ENCODE measurements around the gene CD200.
"Not testable (repeated sequence)": the region's sequence is repeated elsewhere in the genome, so short reads cannot be mapped to it uniquely, and the experiment has no call there.

The CD200 gene

GRCh38 chr3:112391648-112392047, 58.7 kb downstream of the CD200 start:
- DNase-seq: no peak

GRCh38 chr3:112392393-112393359, 59.7 kb downstream of the CD200 start:
- no peak for DNase-seq

- DNase-seq: no peak
These were observed 60.4 kb downstream of the CD200 start for GRCh38 chr3:112393360-112393728.

DNA sequence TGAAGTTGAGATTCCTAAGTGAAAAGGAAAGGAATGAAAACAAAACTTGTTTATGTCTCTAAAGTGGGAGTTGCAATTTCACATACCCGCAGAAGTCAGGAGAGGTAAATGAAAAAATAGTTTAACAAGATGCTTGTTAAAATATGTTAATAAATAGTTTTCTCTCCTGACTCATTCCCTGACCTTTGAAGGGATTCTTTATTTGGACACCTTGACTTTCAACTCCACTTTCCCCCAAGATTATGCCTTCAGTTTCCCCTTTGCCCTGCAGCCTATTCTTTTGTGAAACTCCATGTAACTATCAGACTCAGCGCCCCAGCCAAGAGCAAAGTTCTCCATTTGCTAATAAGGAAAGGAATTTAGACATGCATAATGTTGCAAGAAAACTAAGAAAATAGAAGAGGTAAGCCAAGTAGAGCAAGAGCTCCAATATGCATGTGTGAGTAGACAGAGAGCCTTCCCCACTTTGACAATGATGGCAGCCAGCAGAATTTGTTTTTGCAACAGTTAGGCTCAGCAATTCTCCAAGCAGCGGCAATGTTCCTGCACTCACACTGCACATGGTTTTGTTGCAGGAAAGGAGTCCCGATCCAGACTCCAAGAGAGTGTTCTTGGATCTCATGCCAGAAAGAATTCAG, 61.2 kb downstream of the CD200 start:
- no peak for DNase-seq

- no peak for DNase-seq
These were observed 62.4 kb downstream of the CD200 start for GRCh38 chr3:112395181-112395895.

GRCh38 chr3:112395896-112396290, 62.9 kb downstream of the CD200 start:
- DNase-seq: no peak

- no peak for DNase-seq
These were observed 64.6 kb downstream of the CD200 start for GRCh38 chr3:112397556-112397955.

- DNase-seq: no peak
These were observed 66.1 kb downstream of the CD200 start for GRCh38 chr3:112399064-112399463.

DNA sequence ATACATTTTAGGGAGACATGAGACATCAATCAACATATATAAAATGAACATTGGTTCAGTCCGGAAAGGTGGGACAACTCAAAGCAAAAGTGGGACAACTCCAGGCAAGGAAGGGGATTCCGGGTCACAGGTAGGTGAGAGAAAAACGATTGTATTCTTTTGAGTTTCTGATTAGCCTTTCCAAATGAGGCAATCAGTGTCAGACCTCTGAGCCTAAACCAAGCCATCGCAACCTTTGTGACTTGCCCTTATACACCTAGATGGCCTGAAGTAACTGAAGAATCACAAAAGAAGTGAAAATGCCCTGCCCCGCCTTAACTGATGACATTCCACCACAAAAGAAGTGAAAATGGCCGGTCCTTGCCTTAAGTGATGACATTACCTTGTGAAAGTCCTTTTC, 66.6 kb downstream of the CD200 start:
- not testable (repeated sequence) for DNase-seq

- DNase-seq: not testable (repeated sequence)
These were observed 67.4 kb downstream of the CD200 start for GRCh38 chr3:112400317-112400716.

- DNase-seq: no peak
These were observed 68.7 kb downstream of the CD200 start for GRCh38 chr3:112401617-112402016.

- no peak for DNase-seq
These were observed 70.1 kb downstream of the CD200 start for GRCh38 chr3:112403103-112403502.

DNA sequence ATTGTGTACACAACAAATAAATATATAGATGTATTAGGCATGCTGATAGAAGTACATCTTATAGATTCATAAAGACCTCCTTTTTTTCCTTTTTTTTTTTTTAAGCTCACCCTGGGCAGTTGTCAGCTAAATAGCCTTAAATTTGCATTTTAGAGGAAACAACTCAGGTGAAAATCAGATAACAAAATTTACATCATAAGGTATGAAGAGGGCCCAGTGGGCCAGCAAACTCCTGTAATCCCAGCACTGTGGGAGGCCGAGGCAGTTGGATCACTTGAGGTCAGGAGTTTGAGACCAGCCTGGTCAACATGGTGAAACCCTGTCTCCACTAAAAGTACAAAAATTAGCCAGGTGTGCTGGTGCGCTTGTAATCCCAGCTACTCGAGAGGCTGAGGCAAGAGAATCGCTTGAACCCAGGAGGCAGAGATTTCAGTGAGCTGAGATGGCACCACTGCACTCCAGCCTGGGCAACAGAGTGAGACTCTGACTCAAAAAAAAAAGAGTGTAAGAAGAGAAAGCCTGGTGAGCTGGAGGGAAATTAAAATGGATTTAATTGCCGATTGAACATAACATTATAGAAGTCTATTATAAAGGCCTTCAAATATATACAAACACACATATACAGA, 72.1 kb downstream of the CD200 start:
- DNase-seq: not testable (repeated sequence)

DNA sequence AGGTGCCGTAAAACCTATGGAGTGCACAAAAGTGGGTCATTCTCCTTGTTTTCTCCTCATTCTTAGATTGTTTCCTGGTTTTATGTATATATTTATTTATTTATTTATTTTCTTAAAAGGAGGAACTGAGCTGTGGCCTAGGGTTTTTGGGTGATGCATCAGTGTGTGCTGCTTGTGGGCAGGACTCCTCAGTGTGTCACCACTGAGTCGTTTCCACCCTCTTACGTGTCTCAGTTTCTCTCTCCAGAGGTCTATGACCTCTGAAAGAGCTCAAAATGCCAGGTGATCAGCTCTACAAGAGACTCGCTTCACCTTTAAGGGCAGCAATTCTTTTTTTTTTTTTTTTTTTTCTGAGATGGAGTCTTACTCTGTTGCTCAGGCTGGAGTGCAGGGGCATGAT, 72.9 kb downstream of the CD200 start:
- DNase-seq: no peak

GRCh38 chr3:112407214-112407887, 74.4 kb downstream of the CD200 start:
- DNase-seq: no peak

- DNase-seq: no peak
These were observed 75.1 kb downstream of the CD200 start for GRCh38 chr3:112407888-112408702.

DNA sequence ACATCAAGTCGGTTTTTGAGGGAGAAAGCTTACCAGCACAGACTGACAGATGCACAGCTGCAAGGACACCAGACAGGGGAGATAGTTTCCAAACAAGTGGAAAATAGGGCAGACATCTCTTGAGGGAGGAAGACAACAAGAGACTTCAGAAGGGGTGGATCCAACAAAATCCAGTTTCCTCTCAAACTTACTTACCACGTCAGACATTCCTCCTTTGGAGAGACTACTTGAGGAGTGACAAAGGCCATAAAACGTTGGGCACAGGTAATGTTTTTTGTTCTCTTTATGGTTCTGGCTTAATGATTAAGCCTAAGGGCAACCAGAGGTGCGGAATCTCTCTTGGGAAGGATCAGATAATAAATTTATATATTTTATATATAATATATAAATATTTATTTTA, 76.1 kb downstream of the CD200 start:
- no peak for DNase-seq

DNA sequence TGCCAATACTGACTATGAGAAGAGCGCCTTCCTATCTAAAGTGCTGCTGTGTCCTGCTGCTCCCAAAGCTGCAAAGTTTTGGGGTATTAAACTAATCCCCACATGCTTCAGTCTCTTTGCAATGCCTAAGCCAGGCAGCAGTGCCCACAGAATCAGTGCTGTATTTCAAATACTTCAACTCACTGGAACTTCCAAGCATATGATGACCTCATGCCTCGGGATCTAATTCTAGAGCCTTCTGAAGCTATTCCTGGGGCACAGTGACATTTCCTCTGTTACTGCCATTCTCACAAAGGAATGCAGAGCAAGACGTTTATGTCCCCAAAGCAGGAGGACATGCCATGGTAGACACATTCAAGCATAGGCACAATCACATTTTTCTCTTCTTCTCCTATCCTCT, 78.5 kb downstream of the CD200 start:
- DNase-seq: no peak
